Left forelimb (tissue), 1 donor: ENCODE data around the gene GARIN5B.

Source experiments
- DNase-seq: peaks from one replicate; pipeline ENCODE4 v3.0.0-alpha.2; 2018; ENCODE audit warnings: low spot score

GARIN5B gene

GRCh38 chr19:55389386-55390317, 26.6 kb upstream of the GARIN5B start:
- DNase-seq, result no peak

GRCh38 chr19:55387736-55388497, 24.9 kb upstream of the GARIN5B start:
- DNase-seq, result no peak

DNA sequence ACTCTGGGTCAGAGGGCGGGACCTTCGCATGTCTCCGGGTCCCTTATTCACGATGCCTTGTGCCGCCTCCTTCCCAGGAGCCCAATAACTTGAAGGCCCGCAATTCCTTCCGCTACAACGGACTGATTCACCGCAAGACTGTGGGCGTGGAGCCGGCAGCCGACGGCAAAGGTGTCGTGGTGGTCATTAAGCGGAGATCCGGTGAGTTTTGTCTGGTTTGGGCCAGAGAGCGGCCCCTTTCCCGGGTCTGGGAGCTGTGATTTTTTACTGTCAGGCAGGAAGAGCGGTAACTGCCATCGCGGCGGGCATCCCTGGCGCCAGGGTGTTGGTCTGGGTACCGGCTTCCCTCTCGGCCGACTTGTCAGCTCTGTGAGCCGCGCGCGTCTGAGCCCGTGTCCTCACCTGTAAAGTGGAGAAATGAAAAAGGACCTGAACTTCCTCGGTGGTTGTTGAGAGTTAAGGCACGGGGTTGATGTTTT, 23.5 kb upstream of the GARIN5B start:
- no peak for DNase-seq

GRCh38 chr19:55385724-55386492, 22.8 kb upstream of the GARIN5B start, which contains the start of gene RPL28:
TSS of gene RPL28 (plus strand) at chr19:55385932. CDS start at chr19:55386358, 426 bp downstream.
- DNase-seq, result peak; percentile 98

DNA sequence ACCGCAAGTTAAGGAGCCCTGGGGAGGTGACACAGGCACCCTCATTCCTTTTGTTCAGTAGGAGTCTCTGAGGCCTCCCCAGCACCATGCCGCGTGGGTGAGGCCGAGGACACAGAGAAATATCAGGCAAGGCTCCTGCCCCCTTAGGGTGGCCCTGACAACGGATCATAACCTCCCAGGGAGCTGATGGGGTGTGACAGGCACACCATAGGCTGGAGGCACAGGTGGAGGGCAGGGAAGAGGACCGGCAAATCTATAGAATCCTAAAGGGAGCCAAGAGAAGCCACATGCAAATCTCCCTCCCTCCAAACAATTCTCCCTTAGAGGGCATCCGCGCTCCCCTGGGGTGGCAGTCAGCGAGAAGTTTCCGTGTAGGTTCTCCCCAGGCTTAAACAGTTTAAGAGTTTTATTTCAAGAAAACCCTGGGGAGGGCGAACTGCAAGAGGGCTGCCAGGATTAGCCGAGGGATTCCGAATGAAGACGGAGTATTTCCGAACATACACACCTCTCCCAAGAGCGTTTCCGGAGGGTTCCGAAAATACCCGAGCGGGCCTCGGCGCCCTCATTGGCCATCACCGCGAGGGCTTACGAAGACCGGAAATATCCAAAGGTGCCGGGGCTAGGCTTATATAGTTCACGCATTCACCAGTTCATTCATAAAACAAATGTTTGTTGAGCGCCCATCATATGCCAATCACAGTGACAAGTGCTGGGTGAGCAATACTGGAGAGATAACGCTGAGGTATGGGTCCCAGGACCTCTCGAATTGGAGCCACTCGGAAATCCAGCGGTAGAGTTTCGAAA, 22.1 kb upstream of the GARIN5B start:
- DNase-seq, result peak; percentile 95

GRCh38 chr19:55384131-55384919, 21.3 kb upstream of the GARIN5B start, which contains the start of gene TMEM238:
TSS of gene TMEM238 (minus strand) at chr19:55384292. CDS start at chr19:55384259, 33 bp downstream.
- DNase-seq, result no peak

DNA sequence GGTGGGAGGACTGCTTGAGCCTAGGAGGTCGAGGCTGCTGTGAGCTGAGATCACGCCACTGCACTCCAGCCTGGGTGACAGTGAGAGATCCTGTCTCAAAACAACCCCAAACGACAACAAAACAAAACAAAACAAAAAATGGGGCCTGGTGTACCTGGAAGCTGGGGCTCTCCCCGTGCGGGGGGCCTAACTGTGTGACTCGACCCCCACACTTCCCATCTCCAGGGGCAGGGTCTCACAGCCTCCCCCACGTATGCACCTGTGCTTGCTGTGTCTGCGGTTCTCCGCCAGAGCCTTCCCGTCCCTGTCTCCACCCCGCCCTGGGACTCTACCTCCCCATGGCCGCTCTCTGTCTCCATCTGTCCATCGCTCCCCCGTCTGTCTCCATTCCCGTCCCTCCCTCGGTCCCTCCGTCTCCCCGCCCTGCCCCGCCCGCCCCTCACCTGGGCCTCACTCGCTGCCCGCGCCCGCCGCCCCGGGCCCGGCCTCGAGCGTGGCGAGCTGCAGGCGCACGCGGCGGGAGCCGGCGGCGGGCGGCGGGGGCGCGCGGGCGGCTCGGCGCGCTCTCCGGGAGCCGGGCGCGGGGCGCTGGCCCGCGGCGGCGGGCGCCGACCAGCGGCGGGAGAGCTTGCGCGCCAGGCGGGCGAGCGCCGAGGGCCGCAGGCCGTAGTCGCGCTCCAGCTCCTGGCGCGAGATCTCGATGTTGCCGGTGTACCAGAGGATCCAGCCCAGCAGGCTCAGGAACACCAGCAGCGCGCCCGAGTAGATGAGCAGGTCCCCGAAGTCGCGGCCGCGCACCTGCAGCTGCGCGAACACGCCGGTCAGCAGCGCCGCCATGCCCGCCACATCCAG, 20.4 kb upstream of the GARIN5B start:
- DNase-seq, result no peak

- DNase-seq, result no peak
Measured at GRCh38 chr19:55382522-55383054, 19.5 kb upstream of the GARIN5B start.

- DNase-seq, result no peak
Measured at GRCh38 chr19:55382013-55382412, 19.0 kb upstream of the GARIN5B start.

- no peak for DNase-seq
Measured at GRCh38 chr19:55379174-55379573, 16.1 kb upstream of the GARIN5B start.

DNA sequence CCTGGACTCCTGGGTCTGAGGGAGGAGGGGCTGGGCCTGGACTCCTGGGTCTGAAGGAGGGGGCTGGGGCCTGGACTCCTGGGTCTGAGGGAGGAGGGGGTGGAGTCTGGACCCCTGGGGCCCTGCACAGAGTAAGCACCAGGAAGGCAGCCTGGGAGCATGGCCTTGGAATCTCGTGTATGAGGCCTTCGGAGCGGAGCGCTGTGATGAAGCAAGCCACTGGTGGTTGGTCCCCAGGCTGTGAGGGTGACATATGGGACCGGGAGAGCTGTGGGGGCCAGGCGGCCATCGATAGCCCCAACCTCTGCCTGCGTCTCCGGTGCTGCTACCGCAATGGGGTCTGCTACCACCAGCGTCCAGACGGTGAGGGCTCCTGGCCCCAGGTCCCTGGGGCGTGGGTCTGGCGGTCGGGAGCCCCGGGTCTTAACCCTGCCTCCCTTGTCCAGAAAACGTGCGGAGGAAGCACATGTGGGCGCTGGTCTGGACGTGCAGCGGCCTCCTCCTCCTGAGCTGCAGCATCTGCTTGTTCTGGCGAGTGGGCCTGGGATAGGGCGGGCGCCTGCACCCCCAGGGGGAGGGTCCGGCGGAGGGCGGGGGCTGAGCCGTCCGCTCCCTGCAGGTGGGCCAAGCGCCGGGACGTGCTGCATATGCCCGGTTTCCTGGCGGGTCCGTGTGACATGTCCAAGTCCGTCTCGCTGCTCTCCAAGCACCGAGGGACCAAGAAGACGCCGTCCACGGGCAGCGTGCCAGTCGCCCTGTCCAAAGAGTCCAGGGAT, 14.5 kb upstream of the GARIN5B start:
- no peak for DNase-seq

DNA sequence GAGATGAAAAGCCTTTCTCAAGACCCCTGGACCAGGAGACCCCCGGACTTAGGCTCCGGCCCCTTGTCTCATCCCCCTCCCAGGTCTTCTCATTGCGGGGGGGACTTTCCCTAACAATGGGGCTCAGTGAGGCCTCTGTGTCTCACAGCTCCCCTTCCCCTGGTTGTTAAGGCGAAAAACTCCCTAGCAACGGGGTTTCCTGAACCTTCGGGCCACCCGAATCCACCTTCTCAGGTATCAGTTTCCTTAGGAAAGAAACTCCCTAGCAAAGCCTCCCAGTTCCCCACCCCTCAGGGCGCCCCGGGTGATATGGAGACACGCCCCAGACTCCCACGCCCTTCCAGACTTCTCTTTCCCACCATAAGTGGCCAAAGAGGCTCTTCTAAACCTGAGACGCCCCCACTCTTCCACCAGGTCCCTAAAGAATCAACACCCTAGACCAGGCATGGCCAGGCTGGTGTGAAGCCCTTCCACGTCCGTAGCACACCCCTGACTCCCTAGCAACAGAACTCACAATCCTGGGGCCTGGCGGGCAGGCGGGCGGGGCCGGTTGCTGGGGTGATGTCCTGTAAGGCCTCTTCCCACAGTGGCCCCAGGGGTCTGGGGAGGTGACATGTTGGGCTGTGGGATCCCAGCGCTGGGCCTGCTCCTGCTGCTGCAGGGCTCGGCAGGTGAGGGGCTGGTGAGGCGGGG, 13.3 kb upstream of the GARIN5B start, which contains the start of gene TMEM190:
TMEM190 (plus strand) TSS at position 586 of the 693 bp plus-strand sequence; CDS start at position 614, 28 bp downstream.
- DNase-seq, result no peak

DNA sequence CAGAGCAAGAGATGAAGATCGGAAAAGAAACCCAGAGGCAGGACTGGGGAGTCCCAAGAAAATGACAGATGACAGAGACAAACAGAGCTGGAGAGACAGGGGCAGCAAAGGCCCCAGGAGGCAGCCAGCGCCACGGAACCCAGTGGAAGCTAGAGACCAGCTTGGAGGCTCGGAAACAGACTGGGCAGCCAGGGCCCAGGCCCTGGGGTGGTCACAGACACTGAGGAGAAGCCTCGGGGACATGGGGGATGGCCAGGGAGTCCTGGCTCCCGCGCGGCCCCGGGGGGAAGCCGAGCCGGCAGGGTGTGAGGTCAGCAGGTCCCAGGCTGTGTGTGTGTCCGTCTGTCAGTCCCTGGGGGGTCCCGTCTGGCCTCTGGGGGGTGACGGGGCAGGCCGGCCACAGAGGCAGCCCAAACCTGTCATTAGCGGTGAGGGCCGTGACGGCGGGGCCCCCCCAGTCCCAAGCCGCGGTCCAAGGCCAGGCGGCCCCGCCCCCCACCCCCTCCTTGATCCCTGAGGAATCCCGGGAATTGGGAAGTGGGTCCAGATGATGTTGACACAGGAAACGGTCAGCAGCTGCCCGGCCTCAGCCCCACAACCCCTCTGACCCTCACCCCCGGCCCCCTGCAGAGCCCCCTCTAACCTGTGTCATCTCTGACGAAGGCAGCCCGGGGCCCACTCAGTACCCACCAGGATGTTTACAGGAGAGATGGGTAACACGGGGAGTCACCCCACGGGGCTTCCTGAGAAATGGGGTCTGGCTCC, 11.1 kb upstream of the GARIN5B start:
- DNase-seq, result no peak

DNA sequence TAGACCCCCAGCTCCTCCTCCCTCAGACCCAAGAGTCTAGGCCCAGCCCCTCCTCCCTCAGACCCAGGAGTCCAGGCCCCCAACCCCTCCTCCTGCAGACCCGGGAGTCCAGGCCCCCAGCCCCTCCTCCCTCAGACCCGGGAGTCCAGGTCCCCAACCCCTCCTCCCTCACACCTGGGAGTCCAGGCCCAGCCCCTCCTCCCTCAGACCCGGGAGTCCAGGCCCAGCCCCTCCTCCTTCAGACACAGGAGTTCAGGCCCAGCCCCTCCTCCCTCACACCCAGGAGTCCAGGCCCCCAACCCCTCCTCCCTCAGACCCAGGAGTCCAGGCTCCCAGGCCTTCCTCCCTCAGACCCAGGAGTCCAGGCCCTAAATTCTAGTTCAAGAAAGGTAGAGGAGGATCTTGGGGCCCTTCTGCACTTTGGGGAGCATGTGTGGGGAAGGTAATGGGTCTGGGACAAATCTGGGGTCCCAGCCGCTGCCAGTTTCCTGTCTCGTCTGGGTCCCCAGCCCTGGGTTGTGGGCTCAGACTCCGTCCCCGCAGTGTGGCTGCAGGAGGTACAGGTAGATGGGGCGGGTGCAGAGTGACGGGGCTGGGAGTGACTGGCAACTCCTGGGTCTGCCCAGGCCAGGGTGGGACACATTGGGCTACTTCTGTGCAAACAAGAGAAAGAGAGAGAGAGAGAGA, 10.4 kb upstream of the GARIN5B start:
- no peak for DNase-seq

DNA sequence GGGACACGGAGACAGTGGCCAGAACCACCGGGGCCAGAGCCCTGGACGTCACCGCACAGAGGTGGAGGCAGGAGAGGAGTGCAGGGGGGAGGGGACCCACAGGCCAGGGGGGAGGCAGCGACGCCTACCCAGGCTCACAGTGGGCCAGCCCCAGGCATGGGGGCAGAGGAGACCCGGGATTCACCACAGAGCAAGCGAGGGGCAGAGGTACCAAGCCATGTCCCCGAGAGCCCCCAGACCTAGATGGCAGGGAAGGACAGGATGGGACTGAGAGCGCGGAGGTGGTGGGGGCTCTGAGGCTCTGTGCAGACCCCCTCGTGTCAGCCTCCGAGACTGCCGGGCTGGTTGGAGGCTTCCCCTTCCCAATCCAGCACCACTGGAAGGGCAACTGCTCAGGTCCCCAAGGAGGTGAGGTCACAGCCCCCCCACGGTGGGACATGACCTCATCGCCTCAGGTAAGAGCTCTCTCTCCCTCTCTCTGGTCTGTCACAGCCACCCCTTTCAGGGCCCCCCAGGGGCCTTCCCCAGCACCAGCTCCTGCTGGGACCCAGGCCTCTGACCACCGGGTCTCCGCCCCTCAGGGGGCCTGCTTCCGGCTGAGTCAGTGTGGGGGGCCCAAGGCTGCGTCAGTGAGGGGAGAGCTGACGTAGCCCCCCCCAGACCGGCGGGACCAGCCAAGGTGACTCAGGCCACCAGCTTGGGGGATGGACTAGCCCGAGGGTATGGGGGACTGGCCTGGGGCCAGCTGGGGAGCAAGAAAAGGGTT, 9.4 kb upstream of the GARIN5B start:
- DNase-seq, result no peak
